Gastrocnemius medialis (tissue), 4 donors: ENCODE measurements around the gene CTDSP1.

Experiments
- POLR2A ChIP-seq, 2 donors: fragments of 450-650 bp; IDR thresholded peaks; one replicate each; pipeline ENCODE4 v1.6.1; 2017; ENCODE audit warnings: antibody characterized with exemption in 2 of 2, mild to moderate bottlenecking in 2 of 2, moderate library complexity in 2 of 2
- TF ChIP-seq, protein P1 (sequence below), 5 experiments: fragments of 450-650 bp in 3 of 5; fragments of 200-600 bp in 2 of 5; sonication (generic) in 2 of 5; IDR thresholded peaks in 4 of 5; conservative IDR thresholded peaks in 1 of 5; 1 replicate in 4 of 5; 2 replicates in 1 of 5; pipeline ENCODE4 v1.5.1; 2016 to 2019; ENCODE audit warnings: antibody characterized with exemption in 5 of 5, mild to moderate bottlenecking in 3 of 5, moderate library complexity in 3 of 5

DNA sequence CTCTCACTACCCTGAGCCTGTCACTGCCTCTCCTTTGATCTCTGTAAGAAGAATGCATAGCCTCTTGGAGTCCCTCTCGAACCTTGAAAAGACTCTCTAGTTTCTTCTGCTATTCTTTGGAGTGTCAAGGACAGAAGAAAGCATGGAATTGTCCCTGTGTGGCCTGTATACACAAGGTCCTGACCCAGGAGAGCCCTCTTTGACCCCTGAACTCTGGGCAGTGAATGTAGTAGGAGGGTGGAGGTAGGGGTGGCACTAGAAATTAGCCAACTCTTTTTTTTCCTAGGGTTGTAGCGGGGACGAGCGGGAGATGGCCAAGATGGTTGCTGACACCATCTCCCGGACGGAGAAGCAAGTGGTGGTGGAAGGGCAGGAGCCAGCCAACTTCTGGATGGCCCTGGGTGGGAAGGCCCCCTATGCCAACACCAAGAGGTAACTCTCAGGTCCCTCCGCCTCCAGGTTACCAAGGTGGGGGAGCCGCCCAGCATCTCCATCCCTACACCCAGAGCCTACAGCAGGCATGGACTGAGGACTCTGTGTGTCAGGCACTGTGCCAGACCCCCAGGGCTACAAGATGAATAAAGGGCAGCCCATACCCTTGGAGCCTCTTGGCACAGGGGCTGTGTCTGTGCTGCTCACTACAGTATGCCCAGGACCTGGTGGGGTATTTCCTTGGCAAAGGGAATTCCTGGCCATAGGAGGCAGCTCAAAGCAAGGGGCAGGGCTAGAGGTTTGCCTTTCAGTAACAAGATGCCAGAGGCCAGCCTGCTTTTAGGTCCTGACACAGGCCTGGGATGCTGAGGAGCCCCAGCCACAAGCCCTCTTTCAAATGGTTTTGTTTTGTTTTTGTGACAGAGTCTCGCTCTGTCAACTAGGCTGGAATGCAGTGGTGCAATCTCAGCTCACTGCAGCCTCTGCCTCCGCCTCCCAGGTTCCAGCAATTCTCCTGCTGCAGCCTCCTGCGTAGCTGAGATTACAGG is 35.6 kb downstream of the CTDSP1 start:
- TF ChIP-seq, protein P1, sequence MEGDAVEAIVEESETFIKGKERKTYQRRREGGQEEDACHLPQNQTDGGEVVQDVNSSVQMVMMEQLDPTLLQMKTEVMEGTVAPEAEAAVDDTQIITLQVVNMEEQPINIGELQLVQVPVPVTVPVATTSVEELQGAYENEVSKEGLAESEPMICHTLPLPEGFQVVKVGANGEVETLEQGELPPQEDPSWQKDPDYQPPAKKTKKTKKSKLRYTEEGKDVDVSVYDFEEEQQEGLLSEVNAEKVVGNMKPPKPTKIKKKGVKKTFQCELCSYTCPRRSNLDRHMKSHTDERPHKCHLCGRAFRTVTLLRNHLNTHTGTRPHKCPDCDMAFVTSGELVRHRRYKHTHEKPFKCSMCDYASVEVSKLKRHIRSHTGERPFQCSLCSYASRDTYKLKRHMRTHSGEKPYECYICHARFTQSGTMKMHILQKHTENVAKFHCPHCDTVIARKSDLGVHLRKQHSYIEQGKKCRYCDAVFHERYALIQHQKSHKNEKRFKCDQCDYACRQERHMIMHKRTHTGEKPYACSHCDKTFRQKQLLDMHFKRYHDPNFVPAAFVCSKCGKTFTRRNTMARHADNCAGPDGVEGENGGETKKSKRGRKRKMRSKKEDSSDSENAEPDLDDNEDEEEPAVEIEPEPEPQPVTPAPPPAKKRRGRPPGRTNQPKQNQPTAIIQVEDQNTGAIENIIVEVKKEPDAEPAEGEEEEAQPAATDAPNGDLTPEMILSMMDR (IDR thresholded peaks at IDR 0.05 in 4 of 5, conservative IDR thresholded peaks at IDR 0.05 in 1 of 5), result no peak
- TF ChIP-seq POLR2A (IDR thresholded peaks at IDR 0.05), result no peak
